HFFc6 (cell line): ENCODE results near the gene HSPA12A. TPM values are rescaled to one million over a fixed set of nuclear protein-coding genes. Genes with fewer than 3 reads are reported as not detected.

ENCODE experiments used
- DNase-seq: peaks from one replicate; pipeline ENCODE4 v3.0.0-alpha.2; 2018
- H3K27ac Mint-ChIP-seq: 2 replicates; pipeline ENCODE4 v1.8.0; 2020; ENCODE audit warnings: mild to moderate bottlenecking, mixed read lengths
- H3K27me3 Mint-ChIP-seq: 2 replicates; pipeline ENCODE4 v1.8.0; 2021; ENCODE audit warnings: mild to moderate bottlenecking, moderate library complexity, mixed read lengths; ENCODE audit not compliant: insufficient read depth
- H3K36me3 Mint-ChIP-seq: 2 replicates; pipeline ENCODE4 v1.8.0; 2021; ENCODE audit warnings: low read depth, mixed read lengths
- H3K4me1 Mint-ChIP-seq: 2 replicates; pipeline ENCODE4 v1.8.0; 2020; ENCODE audit warnings: low read depth, mixed read lengths
- H3K4me3 Mint-ChIP-seq: 2 replicates; pipeline ENCODE4 v1.8.0; 2020; ENCODE audit warnings: mild to moderate bottlenecking, moderate library complexity, mixed read lengths
- H3K9me3 Mint-ChIP-seq: 2 replicates; pipeline ENCODE4 v1.8.0; 2020; ENCODE audit warnings: mild to moderate bottlenecking, mixed read lengths
- CTCF ChIP-seq: fragments of 200-600 bp; sonication (generic); IDR thresholded peaks from 2 replicates; pipeline ENCODE4 v1.5.0; 2021; ENCODE audit warnings: antibody characterized with exemption, mild to moderate bottlenecking
- total RNA-seq, 6 experiments: library from RNA; stranded (reverse); fragmentation: NEBNext Ultra II Directional; extraction: Animal tissue kit (Norgen Biotek cat#: 25700); gene quantifications; 2 replicates in 1 of 6; 3 replicates in 5 of 6; pipeline ENCODE4 v1.2.3, GENCODE V29; 2021

HSPA12A gene
- total RNA-seq, 6 experiments from 2014 or later, result 16.6 to 19.4 (median 17.7) TPM

GRCh38 chr10:116756277-116756676 is 13.9 kb upstream of the HSPA12A start:
- Mint-ChIP-seq H3K4me3 (no peak overlapping the region), H3K27ac (peak overlapping the region; percentile 3; the same call in 1 of the 2 replicates), H3K9me3 (no peaks in the 10 kb centered on the region), H3K4me1 (peaks cover 26% of the 10 kb centered on the region), H3K36me3 (no peaks in the 10 kb centered on the region), H3K27me3 (peaks cover 2% of the 10 kb centered on the region; the same call in 1 of the 2 replicates)
- DNase-seq, result no peak
- TF ChIP-seq CTCF, result no peak

- H3K27me3 Mint-ChIP-seq, result no peaks in the 10 kb centered on the region; the same call in 1 of the 2 replicates
Observed at GRCh38 chr10:116753759-116754158, 11.4 kb upstream of the HSPA12A start.

GRCh38 chr10:116752969-116753665 is 10.8 kb upstream of the HSPA12A start:
- no peaks in the 10 kb centered on the region; the same call in 1 of the 2 replicates for H3K27me3 Mint-ChIP-seq
- no peak for DNase-seq
- H3K27ac Mint-ChIP-seq, result no peak overlapping the region
- H3K9me3 Mint-ChIP-seq, result no peaks in the 10 kb centered on the region
- H3K4me1 Mint-ChIP-seq, result peaks cover 32% of the 10 kb centered on the region
- no peaks in the 10 kb centered on the region for H3K36me3 Mint-ChIP-seq
- H3K4me3 Mint-ChIP-seq, result no peak overlapping the region
- no peak for TF ChIP-seq CTCF

More at GRCh38 chr10:116753759-116754158, 11.4 kb upstream of the HSPA12A start:
- no peak for TF ChIP-seq CTCF
- Mint-ChIP-seq H3K27ac (no peak overlapping the region), H3K36me3 (no peaks in the 10 kb centered on the region), H3K9me3 (no peaks in the 10 kb centered on the region), H3K4me3 (no peak overlapping the region), H3K4me1 (peaks cover 26% of the 10 kb centered on the region)
- DNase-seq, result peak; percentile 15

- H3K27ac Mint-ChIP-seq, result no peak overlapping the region
- no peaks in the 10 kb centered on the region for H3K36me3 Mint-ChIP-seq
- H3K27me3 Mint-ChIP-seq, result no peaks in the 10 kb centered on the region
- peaks cover 36% of the 10 kb centered on the region for H3K4me1 Mint-ChIP-seq
- no peak overlapping the region for H3K4me3 Mint-ChIP-seq
- H3K9me3 Mint-ChIP-seq, result no peaks in the 10 kb centered on the region
- no peak for TF ChIP-seq CTCF
- DNase-seq, result no peak
Observed at GRCh38 chr10:116752563-116752962, 10.2 kb upstream of the HSPA12A start.

- H3K36me3 Mint-ChIP-seq, result no peaks in the 10 kb centered on the region
- H3K4me3 Mint-ChIP-seq, result no peak overlapping the region
- no peaks in the 10 kb centered on the region for H3K9me3 Mint-ChIP-seq
- DNase-seq, result no peak
- H3K27me3 Mint-ChIP-seq, result no peaks in the 10 kb centered on the region; the same call in 1 of the 2 replicates
- H3K27ac Mint-ChIP-seq, result peak overlapping the region; percentile 65
- H3K4me1 Mint-ChIP-seq, result peaks cover 32% of the 10 kb centered on the region
- TF ChIP-seq CTCF, result no peak
Observed at GRCh38 chr10:116748471-116748870, 6.1 kb upstream of the HSPA12A start.
